Measurements from ENCODE around the gene ZDHHC24. TPM values are rescaled to one million over a fixed set of nuclear protein-coding genes. Genes with fewer than 3 reads are reported as not detected.

ZDHHC24 gene
- total RNA-seq, 1 donor from 2014 or later, result 19.0 TPM

DNA sequence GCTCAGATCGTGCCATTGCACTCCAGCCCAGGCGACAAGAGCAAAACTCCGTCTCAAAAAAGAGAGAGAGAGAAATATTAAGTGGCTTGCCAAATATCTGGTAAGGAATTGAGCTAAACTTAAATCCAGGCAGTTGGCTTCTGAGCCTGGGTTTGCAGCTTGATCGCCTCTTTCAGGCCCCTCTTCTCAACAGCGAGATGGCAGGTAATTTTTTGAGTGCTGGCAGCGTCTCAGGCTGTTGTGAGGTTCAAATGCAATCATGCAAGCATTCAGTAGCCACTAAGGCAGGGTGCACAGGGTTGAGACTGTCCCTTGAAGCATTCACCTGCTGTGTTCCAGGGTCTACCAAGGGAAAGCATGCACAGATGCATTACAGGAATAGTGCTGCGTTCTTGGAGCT, 23.2 kb upstream of the ZDHHC24 start:
- Mint-ChIP-seq H3K4me1 (peaks cover 13% of the 10 kb centered on the region), H3K27me3 (peaks cover 15% of the 10 kb centered on the region), H3K36me3 (ENCODE audit: low read depth) (no peaks in the 10 kb centered on the region), H3K27ac (no peak overlapping the region), H3K9me3 (no peaks in the 10 kb centered on the region), H3K4me3 (peak overlapping the region; percentile 77)
- CTCF ChIA-PET, result interaction anchor here (0.9 to 2.3 kb wide), 3 partner anchors 9 to 109 kb away, joined by 3 to 7 read pairs (median 4); partner anchors contain the start of gene RBM4B
- DNase-seq (no peak), ATAC-seq (ENCODE audit: low read depth) (no peak)
- POLR2A ChIA-PET, result interaction anchor here (1.0 to 1.2 kb wide), 3 partner anchors 48 to 109 kb away, joined by 4 to 5 read pairs (median 5); partner anchors contain the start of genes RBM14 and RBM4B
- no peak for TF ChIP-seq CTCF (IDR thresholded peaks at IDR 0.05)
- intact Hi-C loops (cut with micrococcal nuclease), result no loop called here

- Mint-ChIP-seq H3K4me1 (peaks cover 13% of the 10 kb centered on the region), H3K4me3 (peak within 1 kb of the TSS; percentile 77), H3K27ac (no peak within 1 kb of the TSS), H3K36me3 (ENCODE audit: low read depth) (no peaks in the 10 kb centered on the region), H3K9me3 (no peaks in the 10 kb centered on the region), H3K27me3 (peaks cover 15% of the 10 kb centered on the region)
- ChIA-PET POLR2A (interaction anchor here (1.0 to 1.3 kb wide), 3 partner anchors 22 to 84 kb away, joined by 4 to 6 read pairs (median 5); partner anchors contain the start of genes ACTN3, RBM14 and ZDHHC24), CTCF (interaction anchor here (1.5 to 2.3 kb wide), 2 partner anchors 13 to 110 kb away, joined by 4 to 7 read pairs; partner anchors contain the start of gene RBM4B)
- intact Hi-C loops (cut with micrococcal nuclease), result loop anchor here (1.0 kb wide), 1 partner anchor 22 kb away; the partner anchor contains the start of genes ACTN3 and ZDHHC24
- peak; percentile 60 for DNase-seq
- peak; percentile 93 for ATAC-seq (ENCODE audit: low read depth)
- TF ChIP-seq CTCF (IDR thresholded peaks at IDR 0.05), result no peak
These were observed 22.5 kb upstream of the ZDHHC24 start, which contains the start of gene CTSF for GRCh38 chr11:66568124-66568916. Gene CTSF, minus strand, starts transcription at chr11:66568606. Its CDS starts 120 bp downstream, at chr11:66568486.

DNA sequence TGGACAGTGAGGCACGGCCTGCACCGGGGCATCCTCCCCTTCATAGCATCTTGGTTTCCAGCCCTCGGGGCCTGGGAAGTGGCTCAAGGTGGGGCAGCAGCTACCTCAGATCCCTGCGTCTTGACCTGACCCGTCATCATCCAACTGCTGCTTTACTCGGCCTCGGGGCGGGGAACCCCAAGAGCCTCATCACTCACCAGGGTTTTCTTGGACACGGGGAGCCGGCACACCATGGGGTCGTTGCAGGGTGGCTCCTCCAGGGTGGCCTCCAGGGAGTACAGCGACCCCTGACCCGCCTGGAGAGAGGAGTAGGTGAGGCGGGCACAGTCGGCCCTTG, 21.9 kb upstream of the ZDHHC24 start:
- ATAC-seq (ENCODE audit: low read depth) (no peak), DNase-seq (no peak)
- peak overlapping the region; percentile 73 for H3K4me3 Mint-ChIP-seq
- H3K9me3 Mint-ChIP-seq, result no peaks in the 10 kb centered on the region
- CTCF ChIA-PET, result interaction anchor here (2.3 kb wide), 1 partner anchor 110 kb away, joined by 7 read pairs; the partner anchor contains the start of gene RBM4B
- H3K27ac Mint-ChIP-seq, result no peak overlapping the region
- H3K4me1 Mint-ChIP-seq, result peaks cover 13% of the 10 kb centered on the region
- no peaks in the 10 kb centered on the region for H3K36me3 Mint-ChIP-seq (ENCODE audit: low read depth)
- intact Hi-C loops (cut with micrococcal nuclease), result loop anchor here (1.0 kb wide), 1 partner anchor 21 kb away; the partner anchor contains the start of genes ACTN3 and ZDHHC24
- POLR2A ChIA-PET, result interaction anchor here (1.3 kb wide), 1 partner anchor 22 kb away, joined by 6 read pairs; the partner anchor contains the start of genes ACTN3 and ZDHHC24
- H3K27me3 Mint-ChIP-seq, result peaks cover 15% of the 10 kb centered on the region
- no peak for TF ChIP-seq CTCF (IDR thresholded peaks at IDR 0.05)

GRCh38 chr11:66566221-66566620, 20.4 kb upstream of the ZDHHC24 start:
- ChIA-PET CTCF (no interaction called here), POLR2A (no interaction called here)
- intact Hi-C loops (cut with micrococcal nuclease), result no loop called here
- DNase-seq (no peak), ATAC-seq (ENCODE audit: low read depth) (no peak)
- H3K27me3 Mint-ChIP-seq, result peaks cover 15% of the 10 kb centered on the region
- TF ChIP-seq CTCF (IDR thresholded peaks at IDR 0.05), result no peak
- no peaks in the 10 kb centered on the region for H3K9me3 Mint-ChIP-seq
- no peaks in the 10 kb centered on the region for H3K36me3 Mint-ChIP-seq (ENCODE audit: low read depth)
- no peak overlapping the region for H3K27ac Mint-ChIP-seq
- peaks cover 13% of the 10 kb centered on the region for H3K4me1 Mint-ChIP-seq
- H3K4me3 Mint-ChIP-seq, result no peak overlapping the region

GRCh38 chr11:66564984-66565383, 19.1 kb upstream of the ZDHHC24 start:
- H3K36me3 Mint-ChIP-seq (ENCODE audit: low read depth), result no peaks in the 10 kb centered on the region
- no peak overlapping the region for H3K27ac Mint-ChIP-seq
- no peak for DNase-seq
- ATAC-seq (ENCODE audit: low read depth), result no peak
- no peak for TF ChIP-seq CTCF (IDR thresholded peaks at IDR 0.05)
- ChIA-PET POLR2A (no interaction called here), CTCF (no interaction called here)
- no peaks in the 10 kb centered on the region for H3K9me3 Mint-ChIP-seq
- H3K4me1 Mint-ChIP-seq, result peaks cover 13% of the 10 kb centered on the region
- intact Hi-C loops (cut with micrococcal nuclease), result no loop called here
- H3K27me3 Mint-ChIP-seq, result peaks cover 11% of the 10 kb centered on the region
- H3K4me3 Mint-ChIP-seq, result no peak overlapping the region
